NCI-H2081 treated with DMSO at 0.1 percent for 48 hours (cell line): ENCODE results near the gene PRR16.

Experiments used
- DNase-seq: peaks from one replicate; lab custom pipeline; 2025; lab: John Stamatoyannopoulos, UW

PRR16 gene

DNA sequence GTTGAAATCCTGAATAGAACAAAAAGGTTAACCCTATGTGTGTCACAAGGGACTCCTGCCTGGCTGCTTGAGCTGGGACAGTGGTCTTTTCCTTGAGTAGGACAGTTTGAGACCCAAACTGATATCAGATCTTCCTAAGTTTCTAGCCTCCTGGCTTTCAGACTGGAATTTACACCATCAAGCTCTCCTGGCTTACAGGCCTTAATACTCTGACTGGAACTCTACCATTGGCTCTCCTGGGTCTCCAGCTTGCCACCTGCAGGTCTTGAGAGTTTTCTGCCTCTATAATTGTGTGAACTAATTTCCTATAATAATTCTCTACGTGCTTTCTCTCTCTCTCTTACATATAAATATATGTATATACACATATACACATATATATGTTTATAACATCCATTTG lies 112.5 kb downstream of the PRR16 start:
- DNase-seq, result no peak

- no peak for DNase-seq
Measured at GRCh38 chr5:120582635-120583034, 118.5 kb downstream of the PRR16 start.

DNA sequence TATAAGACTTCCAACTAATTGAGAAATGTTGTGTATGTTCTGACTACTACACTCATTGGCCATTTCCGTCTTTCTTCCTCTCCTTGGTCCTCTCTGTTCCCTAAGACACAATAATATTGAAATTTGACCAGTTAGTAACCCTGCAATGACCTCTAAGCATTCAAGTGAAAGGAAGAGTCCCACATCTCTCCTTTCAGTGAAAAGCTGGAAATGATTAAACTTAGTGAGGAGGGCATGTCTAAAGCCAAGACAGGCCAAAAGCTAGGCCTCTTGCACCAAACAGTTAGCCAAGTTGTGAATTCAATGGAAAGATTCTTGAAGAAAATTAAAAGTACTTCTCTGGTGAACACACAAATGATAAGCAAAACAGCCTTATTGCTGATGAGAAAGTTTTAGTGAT lies 122.5 kb downstream of the PRR16 start:
- no peak for DNase-seq

- no peak for DNase-seq
Measured at GRCh38 chr5:120591911-120592310, 127.8 kb downstream of the PRR16 start.

- DNase-seq, result no peak
Measured at GRCh38 chr5:120599576-120599975, 135.5 kb downstream of the PRR16 start.

GRCh38 chr5:120600639-120601038 lies 136.5 kb downstream of the PRR16 start:
- no peak for DNase-seq

- no peak for DNase-seq
Measured at GRCh38 chr5:120602033-120602432, 137.9 kb downstream of the PRR16 start.

- DNase-seq, result no peak
Measured at GRCh38 chr5:120604884-120605283, 140.8 kb downstream of the PRR16 start.

- DNase-seq, result no peak
Measured at GRCh38 chr5:120605325-120606079, 141.4 kb downstream of the PRR16 start.

GRCh38 chr5:120609570-120609969 lies 145.5 kb downstream of the PRR16 start:
- no peak for DNase-seq

DNA sequence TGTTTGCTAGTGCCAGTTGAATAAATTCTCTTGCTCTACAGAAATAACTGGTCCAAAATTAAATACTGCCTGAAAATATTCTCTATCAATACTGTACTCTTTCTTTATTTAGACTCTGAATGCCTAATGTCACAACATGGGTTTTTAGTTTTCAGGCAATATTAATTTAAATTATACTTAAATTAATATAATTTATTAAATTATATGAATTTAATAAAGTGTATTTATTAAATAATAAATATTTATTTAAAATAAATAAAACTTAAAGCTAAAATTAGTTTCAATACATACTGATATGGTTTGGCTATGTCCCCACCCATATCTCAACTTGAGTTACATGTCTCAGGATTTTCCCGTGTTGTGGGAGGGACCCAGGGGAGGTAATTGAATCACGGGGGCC lies 146.0 kb downstream of the PRR16 start:
- no peak for DNase-seq

- no peak for DNase-seq
Measured at GRCh38 chr5:120613729-120614128, 149.6 kb downstream of the PRR16 start.

GRCh38 chr5:120614531-120615180 lies 150.6 kb downstream of the PRR16 start:
- DNase-seq, result no peak

DNA sequence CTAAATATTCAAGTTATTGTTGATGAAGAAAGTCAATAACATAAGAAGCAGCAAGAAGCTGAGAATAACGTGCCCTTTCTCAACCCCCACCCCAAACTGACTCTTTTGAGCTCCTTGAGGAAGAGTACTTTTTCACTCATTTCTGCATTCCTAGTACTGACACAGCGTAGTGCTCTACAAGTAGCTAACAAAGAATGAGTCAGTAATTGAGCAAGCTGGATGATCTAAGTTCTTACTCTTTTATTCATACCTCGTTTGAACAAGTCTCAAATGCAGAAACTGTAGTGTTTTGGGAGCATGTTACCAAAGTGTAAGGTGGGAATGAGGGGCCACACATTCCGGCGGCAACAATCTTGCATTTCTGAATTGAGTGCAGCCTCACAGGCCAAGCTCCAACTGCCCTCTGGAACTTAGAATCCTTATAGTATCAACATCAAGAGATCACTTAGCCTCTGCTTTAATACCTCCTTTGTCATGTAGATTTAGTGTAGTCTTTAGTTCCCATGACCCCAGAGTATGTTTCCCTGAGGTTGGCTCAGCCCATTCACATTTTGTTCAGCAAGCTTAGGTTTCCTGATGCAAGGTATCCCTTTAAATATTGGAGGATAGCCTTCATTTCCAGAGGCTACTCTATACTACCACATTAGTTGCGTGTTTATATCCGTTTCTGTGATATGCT lies 152.0 kb downstream of the PRR16 start:
- DNase-seq, result no peak

GRCh38 chr5:120621339-120621738 lies 157.2 kb downstream of the PRR16 start:
- DNase-seq, result no peak

GRCh38 chr5:120624021-120624563 lies 160.0 kb downstream of the PRR16 start:
- DNase-seq, result no peak

DNA sequence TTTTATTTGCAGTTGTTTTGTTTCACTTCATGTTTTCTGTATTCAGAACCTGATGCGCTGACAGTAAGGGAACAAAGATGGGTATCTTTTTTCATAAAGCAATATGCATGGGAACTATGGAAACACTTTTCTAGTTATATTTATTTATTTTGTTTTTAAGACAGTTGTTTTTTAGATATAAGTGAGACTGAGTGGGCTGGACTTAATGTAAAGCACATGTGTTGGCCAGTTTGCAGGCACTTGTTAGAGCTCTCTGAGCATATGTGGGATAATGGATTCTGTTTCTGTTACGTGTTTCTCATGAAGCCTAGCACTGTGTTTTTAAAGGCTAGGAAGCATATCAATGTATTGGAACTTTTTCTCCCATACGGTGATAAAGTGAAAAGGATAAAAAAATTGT lies 164.1 kb downstream of the PRR16 start:
- DNase-seq, result no peak

GRCh38 chr5:120630550-120630949 lies 166.4 kb downstream of the PRR16 start:
- no peak for DNase-seq

- no peak for DNase-seq
Measured at GRCh38 chr5:120631611-120632010, 167.5 kb downstream of the PRR16 start.

- no peak for DNase-seq
Measured at GRCh38 chr5:120632430-120632829, 168.3 kb downstream of the PRR16 start.

DNA sequence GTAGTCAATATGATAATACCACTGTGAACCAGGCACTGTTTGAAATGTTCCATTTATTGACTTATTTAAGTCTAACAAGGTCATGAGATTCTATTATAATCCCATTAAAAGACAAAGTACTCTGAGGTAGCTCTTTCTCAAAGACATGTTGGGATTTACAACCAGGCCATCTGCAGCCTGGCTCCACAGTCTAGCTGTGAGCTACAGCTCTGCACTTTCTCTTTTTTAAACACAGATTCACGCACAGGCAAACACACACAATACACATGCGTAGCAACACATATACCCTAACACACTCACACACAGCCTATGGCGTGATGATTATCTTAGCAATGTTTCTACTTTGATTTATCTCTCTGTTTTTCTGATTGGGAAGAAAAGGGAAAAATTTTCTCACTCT lies 174.3 kb downstream of the PRR16 start:
- no peak for DNase-seq

DNA sequence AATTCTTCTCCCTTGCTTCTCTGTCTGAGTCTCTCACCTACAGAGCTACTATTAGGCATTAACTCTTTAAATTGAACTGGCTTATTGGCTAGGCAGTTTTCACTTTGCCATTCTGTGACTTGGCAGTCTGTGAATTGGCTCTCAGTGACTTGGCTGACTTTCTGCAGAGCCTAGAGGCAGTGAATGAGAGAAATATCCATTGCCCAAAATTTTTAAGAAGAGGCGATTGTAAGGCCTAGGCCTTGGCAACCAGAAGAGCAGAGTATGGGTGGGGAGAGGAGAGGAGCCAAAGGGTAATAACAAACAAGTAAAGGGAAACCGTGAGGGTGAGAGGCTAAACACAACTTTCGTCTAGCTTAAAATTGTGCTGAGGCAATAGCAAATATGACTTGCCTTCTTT lies 176.7 kb downstream of the PRR16 start:
- no peak for DNase-seq

- DNase-seq, result no peak
Measured at GRCh38 chr5:120644516-120644915, 180.4 kb downstream of the PRR16 start.
